NCI-H748 treated with DMSO at 0.1 percent for 48 hours (cell line): Measurements from ENCODE around the gene GBA3.

Source experiments
- DNase-seq: peaks from one replicate; lab custom pipeline; 2025; lab: John Stamatoyannopoulos, UW

The GBA3 gene

DNA sequence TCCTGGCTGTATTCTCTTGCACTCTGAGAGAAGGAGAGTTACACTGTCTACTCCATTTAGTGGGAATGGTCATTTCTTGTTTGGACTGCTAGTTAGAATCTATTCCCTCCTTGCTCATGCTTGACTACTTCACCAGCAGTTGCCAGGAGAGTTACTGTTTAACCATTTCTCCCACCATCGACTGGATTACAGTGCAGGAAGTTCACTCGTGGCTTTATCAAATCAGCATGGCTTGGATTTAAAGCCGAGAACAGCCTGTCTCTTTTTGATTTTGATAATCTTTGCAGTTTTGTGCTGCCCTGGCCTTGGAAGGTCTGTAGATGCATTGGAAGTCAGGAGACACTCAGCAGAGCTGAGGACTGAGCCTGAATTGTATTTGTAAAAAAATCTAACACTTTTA is 3.2 kb downstream of the GBA3 start:
- DNase-seq = no peak

DNA sequence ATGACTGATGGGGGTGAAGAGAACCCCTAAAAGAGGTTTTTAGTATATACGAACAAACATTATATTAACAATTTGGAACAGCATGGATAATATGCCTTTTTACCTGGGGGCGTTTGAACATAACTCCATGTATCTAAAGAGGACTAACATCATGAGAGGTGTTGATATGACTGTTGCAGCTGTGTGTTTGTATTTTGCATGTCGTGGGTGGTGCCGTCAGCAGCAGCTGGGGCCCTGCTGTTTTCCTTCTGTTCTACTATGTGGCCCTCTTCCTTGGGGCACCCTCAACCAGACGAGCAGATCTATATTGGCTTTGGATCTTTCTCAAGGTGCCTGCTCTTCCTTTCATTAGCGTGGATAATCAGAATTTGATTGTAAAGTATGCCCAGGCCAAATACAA is 11.2 kb downstream of the GBA3 start:
- DNase-seq = no peak

DNA sequence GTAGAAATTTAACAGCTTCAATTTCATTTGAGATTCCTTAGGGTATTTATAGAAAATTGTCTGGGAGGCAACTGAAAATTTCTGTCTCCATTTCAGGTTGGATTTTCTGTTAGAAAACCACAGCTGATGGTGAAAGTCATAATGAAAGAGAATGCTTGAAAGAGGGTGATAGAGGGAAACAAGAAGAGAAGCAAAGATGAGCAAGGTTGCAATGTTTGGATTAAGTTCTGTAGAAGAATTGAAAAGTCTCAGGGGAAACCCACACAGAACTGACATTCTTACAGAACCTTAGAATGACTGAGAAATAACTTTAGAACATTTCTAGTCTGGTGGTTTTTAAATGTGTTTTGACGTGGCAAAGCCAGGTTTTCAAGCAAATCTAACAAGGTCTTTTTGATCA is 14.7 kb downstream of the GBA3 start:
- DNase-seq = no peak

DNA sequence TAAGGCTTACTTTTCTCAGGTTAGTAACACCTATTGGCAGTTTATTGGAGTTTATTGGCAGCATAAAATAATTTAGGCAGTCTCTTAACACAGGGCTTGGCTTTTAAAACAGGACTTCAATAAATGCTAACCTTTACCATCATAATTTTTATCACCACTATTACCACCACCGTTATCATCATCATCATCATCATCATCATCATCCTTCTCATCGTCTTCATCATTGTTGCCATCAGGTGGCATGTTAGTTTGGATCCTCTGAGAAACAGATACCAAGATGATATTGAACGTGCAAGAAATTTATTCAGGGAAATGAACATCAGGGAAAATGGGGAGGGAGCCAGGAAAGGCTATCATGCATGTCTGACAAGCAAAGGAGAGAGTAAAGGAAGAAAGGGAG is 16.2 kb downstream of the GBA3 start:
- DNase-seq = no peak

DNA sequence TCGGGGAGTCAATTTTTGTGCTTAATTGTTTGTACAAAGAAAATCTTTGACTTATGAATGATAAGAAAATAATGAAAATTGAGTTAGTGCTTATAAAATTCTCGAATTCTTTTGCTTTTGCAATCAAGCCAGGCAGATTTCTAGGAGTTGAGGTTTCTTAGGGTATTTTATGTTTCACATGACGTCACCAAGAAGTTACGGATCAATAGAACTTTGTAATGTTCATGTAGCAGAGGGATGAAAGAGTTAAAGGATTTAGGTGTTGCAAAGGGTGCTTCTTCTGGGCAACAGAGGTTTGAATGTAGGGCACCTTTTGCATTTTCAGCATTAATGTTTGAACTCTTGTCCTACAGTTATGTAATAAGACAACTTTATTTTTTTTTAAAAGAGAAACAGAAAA is 19.4 kb downstream of the GBA3 start:
- DNase-seq = no peak

DNA sequence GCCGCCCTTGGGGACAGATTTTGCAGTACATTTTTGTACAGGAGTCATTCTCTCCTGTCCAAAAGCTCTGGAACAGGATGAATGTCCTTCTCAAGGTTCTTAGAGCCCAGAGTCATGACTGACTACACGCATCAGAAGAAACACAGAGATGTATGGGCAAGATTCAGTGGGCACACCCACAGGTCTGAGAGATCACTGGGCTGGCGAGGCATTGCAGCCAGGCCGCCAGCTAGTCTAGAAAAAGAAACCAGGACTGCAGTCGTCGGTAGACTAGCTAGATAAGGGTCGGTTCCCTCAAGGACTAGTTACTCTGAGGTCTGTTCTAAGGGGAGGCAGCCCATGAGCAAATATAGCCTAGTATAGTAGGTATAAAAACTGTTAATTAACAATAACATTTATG is 19.8 kb downstream of the GBA3 start:
- no peak for DNase-seq

DNA sequence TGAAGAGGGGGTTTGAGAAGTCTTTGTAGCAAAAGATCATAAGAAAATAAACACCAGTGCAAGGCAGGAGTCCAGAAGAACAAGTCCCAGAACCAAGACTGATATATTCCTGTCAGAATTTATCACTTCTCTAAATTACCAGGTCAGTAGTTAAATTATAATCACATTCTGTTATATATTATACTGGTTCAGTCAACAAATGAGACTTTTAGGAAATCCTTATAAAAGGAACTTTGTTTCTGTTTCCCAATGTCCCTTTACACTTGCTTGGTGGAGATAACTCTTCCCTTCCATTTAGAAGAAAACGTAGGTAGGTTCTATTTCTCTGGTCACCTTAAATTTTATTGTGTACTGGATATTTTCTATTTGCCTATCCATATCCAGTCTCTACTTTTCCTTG is 21.1 kb downstream of the GBA3 start:
- no peak for DNase-seq

DNA sequence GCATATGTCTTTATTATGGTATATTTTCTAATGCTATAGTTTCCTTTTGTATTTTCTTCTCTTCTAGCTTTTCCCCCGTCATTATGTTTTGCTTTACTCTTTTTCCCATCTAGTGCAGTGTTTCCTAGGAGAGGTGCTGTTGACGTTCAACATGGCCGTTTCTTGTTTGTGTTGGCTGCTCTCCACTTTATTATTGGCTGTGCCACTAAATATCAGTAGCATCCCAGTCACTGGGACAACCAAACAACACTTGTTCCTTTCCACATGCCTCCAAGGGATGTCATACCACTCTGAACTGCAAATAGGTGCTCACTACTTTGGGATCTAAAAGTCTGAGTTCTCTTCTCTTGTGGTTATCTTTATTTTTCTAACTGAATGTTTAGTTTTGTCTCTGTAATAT is 26.5 kb downstream of the GBA3 start:
- DNase-seq = no peak

DNA sequence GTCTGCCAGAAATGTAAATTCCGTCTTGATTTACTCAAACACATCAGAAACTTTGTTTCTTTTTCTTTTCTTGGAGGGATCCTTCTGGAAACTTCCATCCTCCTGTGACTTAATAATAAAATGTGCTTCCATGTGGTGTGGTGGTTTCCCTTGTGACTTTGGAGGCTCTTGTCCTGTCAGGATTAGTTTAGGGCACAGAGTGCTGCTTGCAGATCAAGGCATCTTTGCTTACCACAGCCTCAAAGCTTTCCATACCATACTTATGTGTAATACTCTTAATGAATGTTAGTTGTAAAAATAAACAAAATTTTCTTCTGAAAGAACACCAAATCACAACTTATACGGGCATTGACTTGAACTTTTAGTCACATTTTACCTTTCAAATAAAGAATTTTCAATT is 27.4 kb downstream of the GBA3 start:
- DNase-seq = no peak

DNA sequence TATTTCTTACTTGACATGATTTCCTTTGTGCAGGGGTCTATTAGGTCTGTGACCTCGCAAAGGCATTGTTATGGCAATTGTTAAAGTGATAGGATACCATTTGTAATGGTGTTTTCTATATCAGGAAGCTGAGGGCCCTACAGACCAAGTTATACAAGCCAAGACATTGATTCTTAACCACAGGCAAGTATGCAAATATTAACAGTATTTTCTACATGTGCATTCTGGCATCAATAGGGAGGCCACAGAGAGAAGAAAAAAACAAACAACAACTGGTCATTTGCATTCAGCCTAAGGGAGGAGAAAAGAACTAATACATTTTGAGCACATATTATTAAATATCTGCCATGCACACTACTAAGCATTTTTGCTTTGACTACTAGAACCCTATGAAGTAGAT is 28.5 kb downstream of the GBA3 start:
- no peak for DNase-seq

DNA sequence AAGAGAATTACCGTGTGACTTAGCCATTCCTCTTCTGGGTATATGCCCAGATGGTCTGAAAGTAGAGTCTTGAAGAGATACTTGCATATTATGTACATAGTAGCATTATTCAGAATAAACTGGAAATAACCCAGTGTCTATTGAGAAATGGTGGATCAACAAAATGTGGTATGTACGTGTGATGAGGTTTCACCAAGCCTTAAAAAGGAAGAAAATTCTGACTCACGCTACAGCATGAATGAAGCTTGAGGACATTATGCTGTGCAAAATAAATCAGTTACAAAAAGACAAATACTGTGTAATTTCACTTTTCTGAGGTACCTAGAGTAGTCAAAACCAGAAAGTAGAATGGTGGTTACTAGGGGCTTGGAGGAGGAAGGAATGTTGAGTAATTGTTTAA is 37.3 kb downstream of the GBA3 start:
- DNase-seq = no peak

DNA sequence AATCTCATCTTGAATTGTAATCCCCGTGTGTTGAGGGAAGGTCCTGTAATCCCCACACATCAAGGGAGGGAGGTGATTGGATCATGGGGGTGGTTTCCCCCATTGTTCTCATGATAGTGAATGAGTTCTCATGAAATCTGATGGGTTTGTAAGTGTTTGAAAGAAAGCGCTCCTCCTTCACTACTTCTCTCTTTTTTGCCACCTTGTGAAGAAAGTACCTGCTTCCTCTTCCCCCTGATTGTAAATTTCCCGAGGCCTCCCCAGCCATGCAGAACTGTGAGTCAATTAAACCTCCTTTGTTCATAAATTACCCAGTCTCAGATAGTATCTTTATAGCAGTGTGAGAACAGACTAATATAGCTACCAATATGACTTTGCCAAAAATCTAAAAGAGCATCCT is 41.1 kb downstream of the GBA3 start:
- no peak for DNase-seq

DNA sequence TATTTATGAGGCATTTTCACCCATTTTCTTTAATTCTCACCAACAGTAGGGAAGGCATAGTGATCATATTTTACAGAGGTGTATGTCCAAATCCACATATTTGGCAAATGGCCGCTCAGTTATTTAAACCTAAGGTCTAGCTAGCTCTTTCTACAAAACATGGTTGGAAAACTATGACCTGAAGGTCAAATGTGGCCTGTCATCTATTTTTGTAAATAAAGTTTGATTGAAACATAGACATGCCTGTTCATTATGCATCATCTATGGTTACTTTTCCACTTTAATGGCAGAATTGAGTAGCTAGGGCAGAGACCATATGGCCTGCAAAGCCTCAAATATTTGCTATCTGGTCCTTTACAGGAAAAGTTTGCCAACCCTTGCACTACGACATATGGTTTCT is 44.2 kb downstream of the GBA3 start:
- DNase-seq = no peak

DNA sequence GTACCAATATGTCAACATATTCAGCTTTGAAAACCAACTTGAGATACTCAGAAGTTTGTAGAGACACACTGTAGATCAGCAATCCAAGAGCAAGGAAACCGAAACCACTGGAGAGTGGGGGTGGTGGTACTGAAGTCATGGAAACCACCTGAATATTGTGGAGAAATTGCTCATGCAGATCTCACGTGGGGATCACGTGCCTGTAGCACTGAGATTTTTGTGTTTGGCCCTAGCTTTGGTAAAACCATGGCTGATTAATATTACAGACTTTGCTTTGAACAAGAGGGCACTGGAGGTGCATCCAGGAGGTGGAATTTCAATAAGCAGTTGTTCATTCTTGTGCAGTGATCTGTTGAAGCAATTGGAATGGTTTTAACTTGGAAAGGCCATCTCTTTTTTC is 47.2 kb downstream of the GBA3 start:
- no peak for DNase-seq

DNA sequence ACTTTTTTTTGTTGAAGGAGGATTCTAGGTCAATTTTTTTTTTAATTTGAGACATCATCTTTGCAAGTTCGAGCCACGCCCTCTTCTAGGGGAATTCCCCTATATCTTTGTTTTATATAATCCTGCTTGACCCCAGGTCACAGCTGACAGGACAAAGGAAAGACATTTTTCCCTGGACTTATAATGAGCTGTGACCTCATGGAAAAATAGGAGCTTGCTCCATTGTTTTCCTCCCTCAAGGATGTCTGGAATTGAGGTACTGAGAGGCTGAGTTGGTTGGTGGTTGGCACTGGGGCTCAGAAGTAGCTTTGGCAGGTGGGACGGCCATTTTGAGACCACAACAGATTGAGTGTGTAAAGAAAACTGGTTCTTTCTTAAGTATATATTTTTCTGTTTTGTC is 49.0 kb downstream of the GBA3 start:
- no peak for DNase-seq

DNA sequence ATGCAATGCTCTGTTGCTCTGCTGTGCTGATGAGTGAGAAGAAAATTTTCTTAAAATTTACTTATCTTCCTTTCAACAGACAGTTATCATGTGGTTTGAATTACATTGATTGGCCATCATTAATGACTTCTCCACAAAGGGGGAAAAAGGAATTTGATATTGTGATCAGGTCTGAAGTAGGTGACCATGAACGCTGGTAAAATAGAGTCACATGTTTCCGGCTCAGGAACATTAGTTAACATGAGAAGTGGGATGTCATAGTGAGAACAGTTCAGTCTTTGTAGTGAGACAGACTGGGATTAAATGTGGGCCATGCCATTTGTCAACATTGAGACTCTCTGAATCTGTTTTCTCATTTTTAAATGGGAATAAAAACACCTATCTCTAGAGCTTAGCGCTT is 50.6 kb downstream of the GBA3 start:
- no peak for DNase-seq

DNA sequence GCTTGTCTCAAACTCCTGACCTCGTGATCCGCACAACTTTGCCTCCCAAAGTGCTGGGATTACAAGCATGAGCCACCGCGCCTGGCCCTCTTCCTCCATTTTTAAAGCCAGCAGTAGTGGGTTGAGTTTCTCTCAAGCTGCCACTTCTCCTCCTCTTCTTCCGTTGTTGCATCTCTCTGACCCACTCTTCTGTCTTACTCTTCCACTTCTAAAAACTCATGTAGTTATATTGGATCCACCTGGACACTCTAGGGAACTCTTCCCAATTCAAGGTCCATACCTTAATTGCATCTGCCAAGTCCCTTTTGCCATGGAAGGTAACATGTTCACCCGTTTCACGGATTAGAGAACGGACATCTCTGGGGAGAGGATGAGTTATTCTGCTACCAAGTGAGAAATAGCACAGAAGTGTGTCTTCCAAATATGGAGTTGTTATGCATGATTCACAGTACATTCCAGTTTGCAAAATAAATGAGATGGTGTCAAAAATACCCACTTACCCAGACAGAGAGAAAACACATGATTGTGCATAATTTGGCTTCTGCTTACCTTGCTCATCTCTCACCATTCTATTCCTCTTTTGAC is 51.8 kb downstream of the GBA3 start:
- no peak for DNase-seq

DNA sequence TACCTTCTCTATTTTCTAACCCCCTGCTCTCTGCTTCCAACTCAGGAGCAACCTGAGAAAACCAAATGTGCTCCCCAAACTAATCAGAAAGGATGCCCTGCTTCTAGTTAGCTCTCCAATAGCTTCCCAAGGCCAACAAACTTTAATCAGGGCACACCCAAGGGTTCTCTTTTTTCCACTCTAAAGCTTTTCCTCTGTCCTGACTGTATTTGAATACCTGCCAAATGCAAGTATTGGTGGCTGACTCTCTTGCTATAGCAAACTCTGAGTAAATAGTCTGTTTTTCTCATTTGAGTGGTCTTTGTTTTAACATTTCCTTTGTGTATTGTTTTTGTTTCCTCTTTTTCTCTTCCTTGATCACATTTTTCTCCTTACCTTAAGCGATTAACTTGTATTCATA is 52.5 kb downstream of the GBA3 start:
- no peak for DNase-seq

DNA sequence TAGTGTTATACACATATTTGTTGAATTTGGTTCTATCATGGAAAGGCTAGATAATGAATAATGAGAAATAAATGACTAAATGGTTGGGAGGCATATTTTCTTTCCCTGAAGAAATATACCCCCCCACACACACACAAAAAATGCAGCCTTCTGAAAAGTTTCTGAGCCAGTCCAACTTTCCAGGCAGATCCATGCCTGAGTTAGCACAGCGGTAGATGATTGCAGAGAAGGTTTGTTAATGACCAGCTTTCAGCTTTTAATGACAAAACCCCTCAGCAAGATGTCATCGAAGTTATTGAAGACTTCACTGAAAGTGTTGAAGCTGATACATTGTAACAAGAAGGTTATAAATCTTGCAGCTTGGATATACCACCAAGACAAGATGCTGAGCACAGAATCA is 61.4 kb downstream of the GBA3 start:
- DNase-seq = no peak

DNA sequence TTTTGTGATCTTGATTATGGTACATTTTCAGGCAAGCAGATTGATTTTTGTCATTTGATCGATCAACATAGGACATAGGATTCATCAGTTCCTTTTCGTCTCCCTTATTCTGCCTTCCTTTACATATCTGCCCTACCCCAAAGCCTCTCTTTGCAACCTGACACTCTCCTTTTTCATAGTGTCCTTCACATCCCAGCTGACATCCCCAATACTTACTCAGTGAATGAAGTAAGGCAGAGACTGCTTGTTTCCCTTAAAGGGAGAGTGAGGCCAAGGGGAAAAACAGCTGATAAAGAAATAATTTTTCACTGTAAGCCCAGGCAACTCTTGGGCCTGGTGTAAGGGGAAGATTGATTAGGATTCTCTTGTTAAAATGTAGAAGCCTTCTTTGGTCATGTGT is 69.8 kb downstream of the GBA3 start:
- DNase-seq = no peak

DNA sequence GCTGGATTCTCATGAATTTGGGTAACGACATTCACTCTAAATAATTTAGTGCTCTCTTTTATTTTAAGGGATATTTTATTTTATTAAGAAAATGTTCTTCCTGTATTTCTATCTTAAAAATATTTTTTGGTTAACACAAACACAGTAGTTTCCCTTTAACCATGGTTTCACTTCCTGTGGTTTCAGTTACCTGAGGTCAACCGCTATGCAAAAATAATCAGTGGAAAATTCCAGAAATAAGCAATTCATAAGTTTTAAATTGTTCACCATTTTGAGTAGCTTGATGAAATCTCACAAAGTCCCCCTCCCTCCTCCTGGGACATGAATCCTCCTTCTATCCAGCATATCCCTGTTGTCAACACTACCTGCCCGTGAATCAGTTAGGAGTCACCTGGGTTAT is 71.4 kb downstream of the GBA3 start:
- DNase-seq = no peak

DNA sequence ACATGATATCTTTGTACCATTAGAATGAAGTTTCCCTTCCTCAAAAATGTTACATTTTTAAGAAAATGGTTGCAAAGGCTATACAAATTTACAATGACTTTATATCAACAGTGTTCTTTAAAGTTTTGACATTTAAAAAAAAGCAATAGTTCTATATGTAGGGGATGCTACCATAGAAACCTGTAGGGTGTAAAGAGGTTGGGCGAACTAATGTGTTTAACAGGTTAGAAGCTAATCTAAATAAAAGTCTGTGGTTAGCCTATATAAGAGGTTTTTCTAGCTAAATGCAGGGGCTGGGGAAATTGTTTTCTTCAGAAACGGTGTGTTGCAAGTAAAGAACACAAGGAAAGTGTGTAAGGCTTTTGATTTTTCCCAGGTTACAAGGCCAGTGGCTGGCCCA is 73.3 kb downstream of the GBA3 start:
- DNase-seq = no peak

DNA sequence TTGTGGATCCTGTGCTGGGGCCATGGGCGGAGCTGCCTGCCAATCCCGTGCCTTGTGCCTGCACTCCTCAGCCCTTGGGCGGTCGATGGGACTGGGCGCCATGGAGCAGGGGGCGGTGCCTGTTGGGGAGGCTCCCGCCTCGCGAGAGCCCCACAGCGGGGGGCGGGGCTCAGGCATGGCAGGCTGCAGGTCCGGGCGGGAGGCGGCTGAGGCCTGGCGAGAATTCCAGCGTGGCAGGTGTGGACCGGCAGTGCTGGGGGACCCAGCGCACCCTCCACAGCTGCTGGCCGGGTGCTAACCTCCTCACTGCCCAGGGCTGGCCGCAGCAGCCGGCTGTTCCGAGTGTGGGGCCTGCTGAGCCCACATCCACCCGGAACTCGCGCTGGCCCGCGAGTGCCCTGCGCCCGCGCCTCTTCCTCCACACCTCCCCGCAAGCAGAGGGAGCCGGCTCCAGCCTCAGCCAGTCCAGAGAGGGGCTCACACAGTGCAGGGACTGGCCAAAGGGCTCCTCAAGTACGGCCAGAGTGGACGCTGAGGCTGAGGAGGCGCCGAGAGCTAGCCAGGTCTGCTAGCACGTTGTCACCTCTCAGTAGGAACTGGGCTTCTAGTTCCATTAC is 85.9 kb downstream of the GBA3 start:
- DNase-seq = no peak

DNA sequence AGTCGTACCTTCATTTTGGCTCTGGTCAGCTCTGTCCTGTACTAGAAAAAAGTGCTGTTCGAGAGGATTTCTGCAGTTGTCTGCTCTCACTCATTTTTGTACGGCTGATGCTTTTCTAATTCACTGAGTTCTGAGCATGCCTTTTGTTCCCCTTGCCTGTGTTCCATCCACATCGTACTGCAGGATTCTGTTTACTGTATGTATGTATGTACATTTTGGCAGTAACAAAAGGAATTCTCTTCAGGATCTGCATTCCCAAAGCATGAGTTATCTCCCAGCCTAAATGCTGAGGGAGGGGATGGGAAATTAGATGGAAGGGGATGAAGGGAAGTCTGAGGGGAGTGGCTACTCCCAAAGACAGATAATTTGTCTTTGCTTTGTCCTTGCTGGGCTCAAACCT is 87.6 kb downstream of the GBA3 start:
- no peak for DNase-seq

DNA sequence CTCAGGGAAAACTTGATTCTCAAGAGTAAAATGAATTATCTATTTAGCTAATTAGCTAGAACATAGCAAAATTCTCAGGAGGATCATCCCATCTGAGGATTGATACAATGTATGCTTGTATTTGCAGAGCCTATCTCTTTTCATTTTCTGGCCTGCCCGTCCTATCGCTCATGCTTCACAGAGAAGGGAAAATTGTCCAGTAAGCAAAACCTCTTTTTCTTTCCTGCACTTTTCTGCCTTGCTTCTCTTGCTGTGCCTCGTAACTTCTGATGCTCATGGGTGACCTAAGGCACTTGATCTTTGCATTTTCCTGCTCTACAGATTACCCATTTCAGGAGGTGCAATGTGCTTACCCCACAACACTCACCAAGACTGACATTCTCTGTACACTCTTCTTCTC is 88.1 kb downstream of the GBA3 start:
- no peak for DNase-seq
